DND-41 (cell line): ENCODE data around the gene PRKCA.

Source experiments
- EZH2 ChIP-seq: IDR thresholded peaks from 3 replicates; pipeline ENCODE4 v1.6.1; 2012; ENCODE audit warnings: borderline replicate concordance, low read depth, mild to moderate bottlenecking, moderate library complexity, low read length, inconsistent platforms; ENCODE audit not compliant: severe bottlenecking
- TF ChIP-seq, protein P1 (sequence below): IDR thresholded peaks from 2 replicates; pipeline ENCODE4 v1.5.1; 2012; ENCODE audit warnings: borderline replicate concordance, low read length, moderate library complexity, mild to moderate bottlenecking; ENCODE audit not compliant: poor library complexity, severe bottlenecking; ENCODE audit errors: extremely low read depth

DNA sequence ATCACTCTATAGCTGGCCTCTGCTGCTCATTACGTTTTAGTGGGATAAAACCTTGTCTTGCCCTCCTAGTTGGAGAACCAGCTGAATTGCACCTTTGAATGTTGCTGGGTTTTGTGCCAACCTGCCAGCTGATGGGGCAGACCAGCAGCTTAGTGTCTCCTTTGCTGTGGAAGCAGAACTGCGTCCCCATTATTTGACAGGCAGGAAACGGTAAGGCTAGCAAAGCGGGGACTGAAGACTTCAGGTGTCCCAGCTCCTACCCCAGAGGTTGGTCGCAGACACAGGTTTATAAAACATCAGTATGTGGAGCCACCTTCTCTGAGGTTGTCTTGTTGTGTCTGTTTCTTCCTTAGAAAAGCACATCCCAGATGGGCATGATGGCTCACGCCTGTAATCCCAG is 158.1 kb downstream of the PRKCA start:
- TF ChIP-seq, protein P1, sequence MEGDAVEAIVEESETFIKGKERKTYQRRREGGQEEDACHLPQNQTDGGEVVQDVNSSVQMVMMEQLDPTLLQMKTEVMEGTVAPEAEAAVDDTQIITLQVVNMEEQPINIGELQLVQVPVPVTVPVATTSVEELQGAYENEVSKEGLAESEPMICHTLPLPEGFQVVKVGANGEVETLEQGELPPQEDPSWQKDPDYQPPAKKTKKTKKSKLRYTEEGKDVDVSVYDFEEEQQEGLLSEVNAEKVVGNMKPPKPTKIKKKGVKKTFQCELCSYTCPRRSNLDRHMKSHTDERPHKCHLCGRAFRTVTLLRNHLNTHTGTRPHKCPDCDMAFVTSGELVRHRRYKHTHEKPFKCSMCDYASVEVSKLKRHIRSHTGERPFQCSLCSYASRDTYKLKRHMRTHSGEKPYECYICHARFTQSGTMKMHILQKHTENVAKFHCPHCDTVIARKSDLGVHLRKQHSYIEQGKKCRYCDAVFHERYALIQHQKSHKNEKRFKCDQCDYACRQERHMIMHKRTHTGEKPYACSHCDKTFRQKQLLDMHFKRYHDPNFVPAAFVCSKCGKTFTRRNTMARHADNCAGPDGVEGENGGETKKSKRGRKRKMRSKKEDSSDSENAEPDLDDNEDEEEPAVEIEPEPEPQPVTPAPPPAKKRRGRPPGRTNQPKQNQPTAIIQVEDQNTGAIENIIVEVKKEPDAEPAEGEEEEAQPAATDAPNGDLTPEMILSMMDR, result no peak
- TF ChIP-seq EZH2, result no peak
